Hindlimb muscle (tissue), 1 donor: ENCODE data around the gene KLHL30. TPM values are rescaled to one million over a fixed set of nuclear protein-coding genes. Genes with fewer than 3 reads are reported as not detected.

Experiments
- DNase-seq: peaks from one replicate; pipeline ENCODE4 v3.0.0-alpha.2; 2013
- polyA plus RNA-seq: library from polyadenylated mRNA; unstranded; fragments of 120-200 nt; gene quantifications from one replicate; pipeline ENCODE4 v1.2.1, GENCODE V29; 2013; ENCODE audit not compliant: insufficient read length

Gene KLHL30
- polyA plus RNA-seq, 1 donor, result 25.9 TPM

DNA sequence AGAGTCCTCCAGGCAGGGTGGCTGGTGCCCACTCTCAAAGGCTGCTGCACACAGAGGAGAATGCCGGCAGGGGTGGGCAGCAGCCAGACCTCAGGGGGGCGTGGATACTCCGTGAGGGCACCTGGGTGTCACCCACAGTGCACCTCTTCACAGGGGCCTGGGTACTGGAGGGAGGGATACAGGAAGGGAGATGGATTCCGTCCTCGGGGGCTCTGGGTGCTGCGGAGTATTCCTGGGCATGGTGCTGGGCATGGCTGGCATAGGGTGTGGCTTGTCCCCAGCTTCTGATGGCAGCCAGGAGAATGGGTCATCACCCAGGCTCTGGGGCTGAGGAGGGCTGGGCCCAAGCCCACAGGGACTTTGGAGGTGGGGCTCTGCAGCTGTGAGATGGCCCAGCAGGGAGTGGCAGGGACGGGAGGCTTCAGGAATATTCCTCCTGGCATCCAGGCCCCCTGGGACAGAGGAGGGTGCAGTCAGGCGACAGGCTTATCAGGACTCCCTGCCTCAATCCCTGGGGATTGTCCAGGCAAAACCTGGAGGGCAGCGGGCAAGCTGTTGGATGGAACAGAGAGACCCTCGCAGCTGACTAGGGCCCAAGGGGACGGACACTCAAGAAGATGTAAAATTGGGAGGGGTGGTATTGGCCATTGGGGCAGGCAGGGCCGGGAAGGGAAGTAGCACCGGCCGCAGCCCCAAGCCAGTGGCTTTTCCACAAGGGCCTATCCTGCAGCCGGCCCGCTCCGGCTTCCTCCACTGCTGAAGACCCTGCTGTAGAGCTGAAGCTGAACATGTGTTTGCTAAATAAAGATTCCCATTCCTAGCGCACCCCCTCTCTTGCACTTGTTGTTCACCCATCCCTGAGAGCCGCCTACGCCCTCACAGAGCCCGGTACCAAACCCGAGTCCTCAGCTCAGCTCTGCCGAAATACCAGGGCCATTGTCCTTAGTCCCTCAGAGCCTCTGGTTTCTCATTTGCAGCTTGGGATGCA is 5.7 kb upstream of the KLHL30 start:
- DNase-seq, result no peak

DNA sequence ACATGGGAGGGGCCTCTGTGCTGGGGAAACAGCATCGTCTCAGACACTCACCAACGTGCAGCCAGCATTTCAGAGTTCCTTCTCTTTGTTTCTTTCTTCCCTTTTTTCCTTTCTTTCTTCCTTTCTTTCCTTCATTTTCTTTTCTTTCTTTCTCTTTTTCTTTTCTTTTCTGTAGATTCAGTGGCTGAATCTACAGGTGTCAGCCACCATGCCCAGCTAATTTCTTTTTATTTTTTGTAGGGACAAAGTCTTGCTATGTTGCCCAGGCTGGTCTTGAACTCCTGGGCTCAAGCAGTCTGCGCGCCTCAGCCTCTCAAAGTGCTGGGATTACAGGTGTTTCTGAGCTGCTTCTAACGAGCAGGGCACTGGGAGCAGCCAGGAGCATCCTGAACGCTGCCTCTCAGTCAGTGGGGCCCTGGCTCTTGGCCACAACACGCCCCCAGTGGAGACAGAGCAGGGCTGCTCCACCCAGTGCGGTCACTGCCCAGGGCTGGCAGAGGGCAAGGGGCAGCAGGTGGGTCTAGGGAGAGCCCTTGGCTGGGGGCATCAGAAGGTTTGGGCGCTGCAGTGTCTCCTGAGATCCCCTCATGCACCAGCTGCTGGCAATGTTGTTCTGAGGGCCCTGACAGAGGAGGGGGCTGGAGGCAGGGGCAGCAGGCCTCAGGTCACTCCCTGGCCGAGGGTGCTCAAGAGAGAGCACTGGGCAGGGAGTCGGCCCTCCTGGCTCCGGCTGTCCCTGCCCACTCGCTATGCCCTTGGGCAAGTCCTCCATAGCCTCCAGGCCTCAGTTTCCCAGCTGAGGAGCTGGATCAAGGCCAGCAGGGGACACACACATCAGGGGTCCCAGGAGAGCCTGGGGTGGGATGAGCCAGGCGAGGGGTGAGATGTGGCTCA is 4.7 kb upstream of the KLHL30 start:
- no peak for DNase-seq

DNA sequence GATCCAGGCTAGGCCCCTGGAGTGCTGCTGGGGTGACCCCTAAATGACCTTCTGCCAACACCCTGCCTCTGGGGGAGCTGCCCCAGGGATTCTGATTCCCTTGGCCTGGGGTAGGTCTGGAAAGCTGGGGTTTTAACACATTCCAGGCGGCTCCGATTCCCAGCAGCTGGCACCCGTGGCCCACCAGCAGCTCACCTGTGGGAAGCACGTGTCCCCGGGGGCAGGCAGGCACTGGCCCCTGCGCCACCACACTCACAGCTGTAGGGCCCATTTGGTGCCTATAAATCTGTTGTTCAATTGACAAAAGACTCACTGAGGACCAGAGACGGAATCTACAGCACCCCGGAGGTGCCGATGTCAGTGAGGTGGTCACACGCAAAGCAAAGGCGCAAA is 4.1 kb upstream of the KLHL30 start:
- no peak for DNase-seq

- no peak for DNase-seq
Measured at GRCh38 chr2:238135601-238136150, 2.8 kb upstream of the KLHL30 start.

GRCh38 chr2:238136820-238137537 is 1.5 kb upstream of the KLHL30 start:
- no peak for DNase-seq

DNA sequence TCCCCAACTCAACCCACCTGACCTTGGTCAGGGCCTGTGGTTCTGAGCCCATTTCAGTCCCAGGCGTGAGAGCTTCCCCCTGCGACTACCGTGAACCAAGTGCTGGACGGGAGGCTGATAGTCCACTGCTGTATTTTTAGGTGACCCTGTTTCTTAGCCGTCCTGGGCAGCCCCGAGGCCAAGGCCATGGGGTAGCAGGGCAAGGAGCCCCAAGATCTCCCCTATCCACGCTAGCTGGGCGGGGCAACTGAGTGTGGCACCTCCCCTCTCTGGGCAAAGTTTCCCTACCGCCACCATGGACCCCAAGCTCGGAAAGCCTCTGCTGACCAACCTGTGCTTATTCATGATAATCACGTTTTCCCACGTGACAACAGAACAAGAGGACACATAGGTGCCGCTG is 583 bp upstream of the KLHL30 start:
- DNase-seq, result no peak

GRCh38 chr2:238139196-238140039 is 950 bp downstream of the KLHL30 start:
- DNase-seq, result no peak

GRCh38 chr2:238140040-238140439 is 1.6 kb downstream of the KLHL30 start:
- no peak for DNase-seq

- DNase-seq, result no peak
Measured at GRCh38 chr2:238140721-238141540, 2.5 kb downstream of the KLHL30 start.

DNA sequence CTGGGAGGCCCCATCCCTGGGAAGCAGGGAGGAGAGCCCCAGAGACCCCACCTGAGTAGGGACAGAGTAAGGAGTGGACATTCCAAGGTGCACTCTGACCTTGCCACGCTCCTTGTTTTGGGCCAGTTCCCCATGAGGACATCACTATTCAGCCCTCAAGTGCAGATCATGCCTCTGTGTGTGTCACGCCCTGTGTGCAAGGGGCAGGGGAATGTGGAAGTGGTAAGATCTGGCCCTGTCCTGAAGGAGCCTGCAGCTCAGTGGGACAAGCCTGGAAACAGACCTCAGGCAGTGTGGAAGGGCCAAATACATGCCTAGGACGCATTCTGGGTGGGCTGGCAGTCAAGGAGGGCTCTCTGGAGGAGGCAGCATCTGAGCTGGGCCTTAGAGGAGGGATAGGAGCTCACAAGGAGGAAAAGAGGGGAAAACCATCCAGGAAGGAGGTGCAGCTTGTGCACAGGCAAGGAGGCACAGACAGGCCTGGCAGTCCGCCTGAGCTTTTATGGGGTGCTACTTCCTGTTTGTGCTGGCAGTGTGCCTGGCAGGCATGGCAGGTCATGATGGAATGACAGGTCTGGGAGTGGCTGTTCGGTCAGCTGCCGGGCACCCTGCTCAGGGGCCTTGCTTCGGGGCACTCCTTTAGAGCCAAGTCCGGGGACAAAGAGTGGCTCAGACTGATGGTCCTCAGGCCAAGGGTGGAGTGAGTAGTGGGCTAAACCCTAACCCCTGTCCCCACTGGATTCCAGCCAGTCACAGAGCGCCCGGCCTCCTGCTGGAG is 3.3 kb downstream of the KLHL30 start:
- no peak for DNase-seq

- no peak for DNase-seq
Measured at GRCh38 chr2:238142382-238143205, 4.1 kb downstream of the KLHL30 start.

DNA sequence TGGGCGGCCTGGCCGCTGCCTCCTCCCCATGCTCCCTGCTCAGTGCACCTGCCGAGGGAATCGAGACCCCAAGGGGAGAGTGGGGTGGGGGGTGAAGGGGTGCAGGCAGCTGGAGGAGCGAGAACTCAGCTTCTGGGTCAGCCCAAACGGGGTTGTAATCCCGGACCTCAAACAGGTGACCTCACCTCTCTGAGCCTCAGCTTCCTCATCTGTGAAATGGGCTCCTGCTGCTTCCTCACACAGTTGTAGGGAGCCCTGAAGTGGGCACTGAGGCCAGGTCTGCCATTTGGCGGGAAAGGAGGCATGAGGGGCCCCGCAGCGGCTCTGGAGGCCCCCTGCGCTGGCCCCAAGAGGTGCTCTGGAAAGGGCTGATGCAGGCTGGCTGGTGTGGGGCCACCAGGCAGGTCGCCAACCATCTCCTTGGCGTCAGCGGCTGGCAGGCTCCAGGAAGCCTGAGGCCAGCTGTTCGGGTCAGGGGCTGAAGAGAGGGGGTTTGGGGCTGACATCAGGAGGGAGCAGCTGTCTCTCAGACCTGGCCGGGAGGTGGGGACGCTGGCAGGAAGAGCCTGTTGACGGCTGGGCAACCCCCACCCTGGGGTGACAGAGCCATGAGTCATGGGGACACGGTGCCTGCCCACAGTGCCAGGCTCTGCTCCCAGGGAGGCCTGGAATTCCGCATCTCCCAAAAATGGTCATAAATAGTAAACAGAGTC is 4.9 kb downstream of the KLHL30 start:
- peak; percentile 38 for DNase-seq

GRCh38 chr2:238144262-238144661 is 5.8 kb downstream of the KLHL30 start:
- no peak for DNase-seq

- no peak for DNase-seq
Measured at GRCh38 chr2:238145046-238145445, 6.6 kb downstream of the KLHL30 start.

GRCh38 chr2:238145851-238146250 is 7.4 kb downstream of the KLHL30 start:
- no peak for DNase-seq

DNA sequence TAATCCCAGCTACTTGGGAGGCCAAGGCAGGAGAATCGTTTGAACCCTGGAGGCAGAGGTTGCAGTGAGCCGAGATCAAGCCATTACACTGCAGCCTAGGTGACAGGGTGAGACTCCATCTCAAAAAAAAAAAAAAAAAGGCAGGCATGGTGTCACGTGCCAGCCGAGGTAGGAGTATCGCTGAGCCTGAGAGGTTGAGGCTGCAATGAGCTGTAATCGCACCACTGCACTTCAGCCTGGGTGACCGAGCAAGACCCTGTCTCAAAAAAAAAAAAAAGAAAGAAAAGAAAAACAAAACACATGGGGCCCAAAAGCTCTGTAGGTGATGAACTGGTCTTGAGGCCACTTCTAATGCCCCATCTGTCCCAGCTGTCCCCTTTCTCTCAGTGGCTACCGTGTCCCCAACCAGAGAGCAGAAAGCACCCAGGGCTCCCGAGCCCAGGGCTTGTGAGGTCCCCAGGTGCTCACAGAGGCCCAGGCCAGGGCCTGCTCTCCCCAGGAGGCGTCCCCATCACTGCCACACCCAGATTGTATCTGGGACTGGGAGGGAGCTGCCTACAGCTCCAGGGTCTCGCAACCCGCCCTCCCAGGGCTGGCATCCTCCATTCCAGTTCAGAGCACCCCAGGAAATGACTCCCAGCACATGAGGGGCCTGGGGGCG is 8.5 kb downstream of the KLHL30 start:
- no peak for DNase-seq

GRCh38 chr2:238148981-238149380 is 10.5 kb downstream of the KLHL30 start:
- DNase-seq, result no peak
